ENCODE data around the gene RMDN2. TPM values are rescaled to one million over a fixed set of nuclear protein-coding genes. Genes with fewer than 3 reads are reported as not detected.
A peak's percentile ranks its signal among the peaks of the same experiment; 100 is the strongest.

RMDN2 gene
- total RNA-seq, 1 donor from 2014 or later, result 4.1 TPM

GRCh38 chr2:38028829-38029228 lies 103.7 kb downstream of the RMDN2 start:
- no peaks in the 10 kb centered on the region for H3K4me1 Mint-ChIP-seq
- H3K4me3 Mint-ChIP-seq, result no peak overlapping the region
- no peak for DNase-seq (ENCODE audit: low read depth, low spot score)
- H3K9me3 Mint-ChIP-seq, result peaks cover 2% of the 10 kb centered on the region
- H3K27ac Mint-ChIP-seq (ENCODE audit: unreplicated experiment), result peak overlapping the region; percentile 1
- no peaks in the 10 kb centered on the region for H3K36me3 Mint-ChIP-seq (ENCODE audit: low read depth)
- TF ChIP-seq CTCF (conservative IDR thresholded peaks at IDR 0.05), result no peak
- H3K27me3 Mint-ChIP-seq (ENCODE audit: low read depth), result no peaks in the 10 kb centered on the region

- H3K27ac Mint-ChIP-seq (ENCODE audit: unreplicated experiment), result peak overlapping the region; percentile 1
- no peaks in the 10 kb centered on the region for H3K36me3 Mint-ChIP-seq (ENCODE audit: low read depth)
- H3K27me3 Mint-ChIP-seq (ENCODE audit: low read depth), result no peaks in the 10 kb centered on the region
- peaks cover 2% of the 10 kb centered on the region for H3K9me3 Mint-ChIP-seq
- TF ChIP-seq CTCF (conservative IDR thresholded peaks at IDR 0.05), result no peak
- no peak for DNase-seq (ENCODE audit: low read depth, low spot score)
- H3K4me1 Mint-ChIP-seq, result no peaks in the 10 kb centered on the region
- no peak overlapping the region for H3K4me3 Mint-ChIP-seq
These were observed 104.4 kb downstream of the RMDN2 start for GRCh38 chr2:38029512-38029911.

DNA sequence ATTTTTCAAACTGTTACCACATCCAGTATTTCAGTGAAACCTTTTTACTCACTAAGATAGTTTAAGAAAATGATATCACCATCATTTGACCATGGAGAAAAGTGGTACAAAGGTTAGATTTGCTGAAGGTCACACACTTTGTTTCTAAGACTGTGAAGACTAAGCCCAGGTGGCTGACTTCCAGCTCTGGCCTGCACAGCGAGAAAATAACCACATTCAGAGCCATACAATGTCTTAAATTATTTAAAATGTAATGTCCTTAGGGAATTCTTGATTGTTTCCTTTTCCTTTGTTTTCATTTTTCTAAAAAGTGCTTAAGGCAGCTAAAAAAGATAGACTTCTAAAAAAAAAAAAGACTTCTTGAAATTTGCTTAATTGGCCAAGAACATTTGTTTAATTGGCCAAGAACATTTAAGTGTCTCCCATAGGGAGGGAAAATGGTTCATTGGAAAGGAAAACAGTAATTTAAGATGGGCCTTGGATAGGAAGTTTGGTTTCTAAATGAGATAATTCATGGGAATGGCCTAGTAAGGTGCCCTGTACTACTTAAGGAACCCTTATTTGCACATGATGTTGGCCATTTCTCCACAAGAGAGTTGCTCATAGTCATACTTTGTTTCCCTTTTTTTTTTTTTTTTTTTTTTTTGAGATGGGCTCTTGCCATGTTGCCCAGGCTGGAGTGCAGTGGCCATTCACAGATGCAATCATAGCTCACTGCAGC lies 105.7 kb downstream of the RMDN2 start:
- Mint-ChIP-seq H3K27me3 (ENCODE audit: low read depth) (no peaks in the 10 kb centered on the region), H3K4me1 (no peaks in the 10 kb centered on the region), H3K4me3 (no peak overlapping the region), H3K36me3 (ENCODE audit: low read depth) (no peaks in the 10 kb centered on the region), H3K9me3 (no peaks in the 10 kb centered on the region), H3K27ac (ENCODE audit: unreplicated experiment) (no peak overlapping the region)
- no peak for DNase-seq (ENCODE audit: low read depth, low spot score)
- no peak for TF ChIP-seq CTCF (conservative IDR thresholded peaks at IDR 0.05)

- no peak overlapping the region for H3K27ac Mint-ChIP-seq (ENCODE audit: unreplicated experiment)
- TF ChIP-seq CTCF (conservative IDR thresholded peaks at IDR 0.05), result no peak
- H3K36me3 Mint-ChIP-seq (ENCODE audit: low read depth), result no peaks in the 10 kb centered on the region
- peaks cover 1% of the 10 kb centered on the region for H3K27me3 Mint-ChIP-seq (ENCODE audit: low read depth)
- H3K4me1 Mint-ChIP-seq, result no peaks in the 10 kb centered on the region
- no peaks in the 10 kb centered on the region for H3K9me3 Mint-ChIP-seq
- DNase-seq (ENCODE audit: low read depth, low spot score), result no peak
- H3K4me3 Mint-ChIP-seq, result no peak overlapping the region
These were observed 107.9 kb downstream of the RMDN2 start for GRCh38 chr2:38032946-38033345.

- Mint-ChIP-seq H3K4me1 (no peaks in the 10 kb centered on the region), H3K4me3 (no peak overlapping the region), H3K9me3 (no peaks in the 10 kb centered on the region), H3K27me3 (ENCODE audit: low read depth) (peaks cover 3% of the 10 kb centered on the region), H3K27ac (ENCODE audit: unreplicated experiment) (no peak overlapping the region), H3K36me3 (ENCODE audit: low read depth) (no peaks in the 10 kb centered on the region)
- no peak for TF ChIP-seq CTCF (conservative IDR thresholded peaks at IDR 0.05)
- no peak for DNase-seq (ENCODE audit: low read depth, low spot score)
These were observed 108.6 kb downstream of the RMDN2 start for GRCh38 chr2:38033646-38034045.

Data from neural crest cell (in vitro differentiated cells).